NCI-H446 treated with DMSO at 0.1 percent for 48 hours (cell line): ENCODE measurements around the gene TNNI2.

Experiments
- DNase-seq: peaks from one replicate; lab custom pipeline; 2025; lab: John Stamatoyannopoulos, UW

TNNI2 gene

GRCh38 chr11:1847006-1847735 lies 8.4 kb downstream of the TNNI2 start:
- no peak for DNase-seq

GRCh38 chr11:1847926-1848639 lies 9.3 kb downstream of the TNNI2 start:
- DNase-seq = no peak

- DNase-seq = no peak
Observed at GRCh38 chr11:1848640-1849430, 10.1 kb downstream of the TNNI2 start.

- no peak for DNase-seq
Observed at GRCh38 chr11:1851468-1852180, 12.8 kb downstream of the TNNI2 start.

GRCh38 chr11:1852271-1852876 lies 13.6 kb downstream of the TNNI2 start:
- no peak for DNase-seq

GRCh38 chr11:1852877-1853276 lies 14.1 kb downstream of the TNNI2 start, which contains the start of gene LSP1:
LSP1 (plus strand) TSS chr11:1853084; CDS start chr11:1853145, 61 bp downstream.
- no peak for DNase-seq

GRCh38 chr11:1853376-1854131 lies 14.8 kb downstream of the TNNI2 start:
- DNase-seq = no peak

GRCh38 chr11:1854132-1854948 lies 15.6 kb downstream of the TNNI2 start:
- no peak for DNase-seq

- DNase-seq = no peak
Observed at GRCh38 chr11:1854949-1855885, 16.4 kb downstream of the TNNI2 start.

GRCh38 chr11:1855886-1856265 lies 17.1 kb downstream of the TNNI2 start:
- DNase-seq = no peak

GRCh38 chr11:1856306-1857005 lies 17.7 kb downstream of the TNNI2 start:
- DNase-seq = no peak

- no peak for DNase-seq
Observed at GRCh38 chr11:1857064-1857463, 18.3 kb downstream of the TNNI2 start.

- DNase-seq = no peak
Observed at GRCh38 chr11:1858154-1858553, 19.4 kb downstream of the TNNI2 start.

GRCh38 chr11:1858576-1858975 lies 19.8 kb downstream of the TNNI2 start:
- DNase-seq = no peak

- DNase-seq = no peak
Observed at GRCh38 chr11:1859004-1859403, 20.2 kb downstream of the TNNI2 start.

GRCh38 chr11:1860108-1860507 lies 21.3 kb downstream of the TNNI2 start:
- no peak for DNase-seq

- DNase-seq = no peak
Observed at GRCh38 chr11:1861435-1862411, 22.9 kb downstream of the TNNI2 start.
